GM21367 (cell line): ENCODE measurements around the gene CDK4.
"Not testable (repeated sequence)": the region's sequence is repeated elsewhere in the genome, so short reads cannot be mapped to it uniquely, and the experiment has no call there.

Experiments
- ATAC-seq: cut with Tn5 transposase; IDR thresholded peaks from one replicate; pipeline ENCODE4 v1.9.1; 2021; ENCODE audit not compliant: unreplicated experiment

The CDK4 gene

GRCh38 chr12:57751788-57752667 is at the start of gene CDK4:
CDK4 (minus strand) TSS chr12:57752310; CDS start chr12:57751717, 593 bp downstream.
- peak; percentile 57 for ATAC-seq

DNA sequence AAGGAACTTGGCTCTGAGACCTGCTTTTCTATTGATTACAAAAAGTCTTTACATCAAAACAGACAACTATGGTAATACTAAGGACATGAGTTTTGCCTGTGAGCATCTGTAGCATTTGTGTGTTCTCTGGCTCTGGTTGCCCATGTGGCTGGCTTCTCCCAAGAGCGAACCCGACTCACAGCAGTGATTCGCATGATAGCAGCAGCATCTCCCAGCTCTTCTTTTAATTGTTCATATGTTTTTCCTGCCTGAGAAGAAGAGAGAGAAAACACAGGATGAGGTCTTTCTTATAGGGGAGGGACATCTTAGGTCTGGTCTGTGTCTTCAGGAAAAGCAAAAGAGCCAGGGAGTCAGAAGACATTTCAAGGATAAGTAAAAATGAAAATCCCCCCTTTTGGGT is 48.9 kb upstream of the CDK4 start:
- ATAC-seq, result no peak

- ATAC-seq, result no peak
Observed at GRCh38 chr12:57797933-57798332, 45.8 kb upstream of the CDK4 start.

GRCh38 chr12:57796996-57797395 is 44.9 kb upstream of the CDK4 start:
- ATAC-seq, result no peak

DNA sequence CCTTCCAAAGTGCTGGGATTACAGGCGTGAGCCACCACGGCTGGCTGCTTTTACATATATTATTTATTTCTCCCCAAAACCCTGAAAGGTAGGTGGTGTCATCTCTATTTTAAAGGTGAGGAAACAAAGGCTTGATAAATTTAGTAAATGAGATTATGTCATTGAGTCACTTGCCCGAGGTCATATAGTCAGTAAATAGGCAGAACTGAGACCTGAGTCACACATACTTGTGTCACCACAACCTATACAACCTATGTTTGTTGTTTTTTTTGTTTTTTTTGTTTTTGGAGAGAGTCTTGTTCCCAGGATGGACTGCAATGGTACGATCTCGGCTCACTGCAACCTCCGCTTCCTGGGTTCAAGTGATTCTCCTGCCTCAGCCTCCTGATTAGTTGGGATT is 43.2 kb upstream of the CDK4 start:
- no peak for ATAC-seq

DNA sequence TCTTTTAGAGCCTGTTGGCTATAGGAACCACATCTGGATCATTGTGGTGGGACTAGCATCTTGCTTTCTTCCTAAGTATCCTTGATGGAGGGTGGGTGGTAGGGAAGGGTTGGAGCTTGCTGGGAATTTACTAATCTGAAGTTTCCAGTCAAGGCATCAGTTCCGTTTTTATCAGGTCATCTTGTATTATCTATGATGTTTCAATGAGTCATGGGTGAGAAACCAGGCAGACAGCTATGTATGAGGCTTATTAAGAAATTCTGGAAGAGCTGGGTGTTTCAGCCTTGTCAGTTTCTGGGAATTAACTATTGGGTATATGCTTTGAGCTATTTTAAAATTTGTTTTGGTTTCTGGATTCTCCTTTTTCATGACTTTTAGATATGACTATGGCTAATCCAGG is 41.8 kb upstream of the CDK4 start:
- ATAC-seq, result no peak

GRCh38 chr12:57783861-57784260 is 31.8 kb upstream of the CDK4 start:
- no peak for ATAC-seq

GRCh38 chr12:57783466-57783801 is 31.3 kb upstream of the CDK4 start:
- ATAC-seq, result no peak

DNA sequence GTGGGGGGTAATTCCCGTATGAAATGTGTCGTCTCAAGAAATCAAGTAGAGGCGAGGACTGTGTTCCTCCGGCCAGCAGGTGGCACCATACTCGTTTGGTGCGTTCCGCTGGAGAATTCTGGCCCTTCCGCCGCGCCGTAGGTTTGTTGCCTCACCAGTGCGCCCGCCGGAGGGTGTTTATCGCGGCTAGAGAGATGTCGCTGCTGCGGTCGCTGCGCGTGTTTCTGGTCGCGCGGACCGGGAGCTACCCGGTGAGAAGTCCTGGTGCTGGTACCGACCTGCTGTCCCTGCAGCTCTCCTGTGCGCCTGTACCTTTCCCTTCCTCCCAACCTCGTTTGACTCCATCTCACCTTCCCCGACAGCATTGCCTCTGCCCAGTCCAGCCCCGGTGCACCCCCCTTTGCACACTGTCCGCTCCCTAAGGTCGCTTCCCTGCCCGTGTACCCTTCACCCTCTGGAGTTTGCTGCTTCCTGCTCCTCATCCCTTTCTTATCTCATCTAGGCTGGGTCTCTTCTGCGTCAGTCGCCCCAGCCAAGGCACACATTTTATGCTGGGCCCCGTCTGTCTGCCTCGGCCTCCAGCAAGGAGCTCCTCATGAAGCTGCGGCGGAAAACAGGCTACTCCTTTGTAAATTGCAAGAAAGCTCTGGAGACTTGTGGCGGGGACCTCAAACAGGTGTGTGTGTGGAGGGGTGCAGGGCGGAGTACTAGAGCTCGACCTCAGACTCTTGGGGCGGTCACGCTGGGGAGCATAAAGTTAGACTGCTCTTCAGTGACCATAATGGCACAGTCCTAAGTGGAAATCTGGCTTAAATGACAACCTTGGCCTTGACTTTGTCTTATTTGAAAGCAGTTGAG is 30.7 kb upstream of the CDK4 start, which contains the start of gene TSFM:
TSFM (plus strand) TSS at position 180 of the 858 bp plus-strand sequence; CDS start at position 195, 15 bp downstream.
- peak; percentile 70 for ATAC-seq

DNA sequence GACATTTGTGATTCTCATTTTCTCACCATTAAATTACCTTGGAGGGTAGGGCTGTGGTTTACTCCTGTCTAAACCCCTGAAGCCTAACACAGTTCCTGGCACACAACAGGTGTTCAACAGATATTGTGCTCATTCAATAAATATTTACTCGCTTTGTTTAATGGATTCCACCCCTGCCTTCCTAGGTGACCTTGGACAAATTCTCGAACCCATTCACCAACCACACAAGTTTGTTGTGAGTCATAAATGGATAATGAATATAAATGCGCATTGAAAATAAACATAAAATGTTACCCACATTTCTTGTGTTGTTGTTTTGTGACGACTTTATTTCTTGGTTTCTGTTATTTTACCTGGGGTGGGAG is 30.1 kb upstream of the CDK4 start:
- no peak for ATAC-seq

DNA sequence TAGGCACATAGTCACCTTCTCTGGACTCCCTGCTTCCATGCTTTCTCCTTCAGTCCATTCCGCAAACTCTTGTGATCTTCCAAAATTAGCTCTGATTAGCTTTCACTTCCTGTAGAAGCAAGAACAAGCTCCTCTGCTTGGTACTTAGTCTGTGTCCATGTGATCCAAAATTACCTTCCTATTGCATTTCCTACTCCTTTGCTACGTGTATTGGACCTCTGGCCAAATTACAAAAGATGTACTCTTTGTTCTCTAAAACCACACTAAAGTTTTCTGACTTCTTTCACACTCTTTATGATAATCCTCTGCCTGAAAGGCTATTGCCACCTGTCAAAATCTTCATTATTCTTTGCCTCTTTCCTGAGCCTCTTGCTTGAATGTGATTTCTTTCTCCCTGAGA is 29.7 kb upstream of the CDK4 start:
- no peak for ATAC-seq

DNA sequence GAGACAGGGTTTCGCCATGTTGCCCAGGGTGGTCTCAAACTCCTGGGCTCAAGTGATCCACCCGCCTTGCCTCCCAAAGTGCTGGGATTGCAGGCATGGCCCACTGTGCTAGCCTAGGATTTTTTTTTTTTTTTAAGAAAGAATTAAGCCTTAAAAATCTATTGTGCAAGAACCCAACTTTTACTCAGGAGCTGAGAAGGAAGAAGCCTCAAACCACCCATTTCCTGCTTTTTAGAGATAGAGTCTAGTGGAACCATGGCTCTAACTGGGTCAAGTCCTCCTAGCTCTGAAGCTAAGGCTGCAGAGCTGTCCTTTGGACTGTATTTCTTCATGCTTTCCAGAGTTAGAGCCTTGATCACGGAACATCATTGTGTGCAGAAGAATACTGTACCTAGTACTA is 29.1 kb upstream of the CDK4 start:
- no peak for ATAC-seq

GRCh38 chr12:57780284-57780897 is 28.3 kb upstream of the CDK4 start:
- ATAC-seq, result no peak

- no peak for ATAC-seq
Observed at GRCh38 chr12:57779736-57780135, 27.6 kb upstream of the CDK4 start.

- no peak for ATAC-seq
Observed at GRCh38 chr12:57777911-57778310, 25.8 kb upstream of the CDK4 start.

- ATAC-seq, result no peak
Observed at GRCh38 chr12:57777367-57777766, 25.3 kb upstream of the CDK4 start.

DNA sequence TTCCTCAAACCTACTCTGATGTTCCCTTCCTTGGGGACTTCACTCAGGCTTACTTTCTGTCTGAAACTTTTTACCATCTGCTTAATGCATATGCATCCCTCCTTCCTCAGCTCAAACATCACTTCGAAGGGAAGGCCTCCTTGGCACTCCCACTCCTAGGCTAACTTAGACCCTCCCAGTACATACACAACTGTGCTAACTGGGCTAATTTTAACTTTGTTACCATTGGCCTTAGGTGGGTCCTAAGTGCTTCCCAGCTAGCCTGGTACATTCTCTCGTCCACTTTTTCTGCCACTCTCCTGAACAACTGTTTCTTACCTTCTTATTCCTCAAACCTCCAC is 24.1 kb upstream of the CDK4 start:
- ATAC-seq, result no peak

DNA sequence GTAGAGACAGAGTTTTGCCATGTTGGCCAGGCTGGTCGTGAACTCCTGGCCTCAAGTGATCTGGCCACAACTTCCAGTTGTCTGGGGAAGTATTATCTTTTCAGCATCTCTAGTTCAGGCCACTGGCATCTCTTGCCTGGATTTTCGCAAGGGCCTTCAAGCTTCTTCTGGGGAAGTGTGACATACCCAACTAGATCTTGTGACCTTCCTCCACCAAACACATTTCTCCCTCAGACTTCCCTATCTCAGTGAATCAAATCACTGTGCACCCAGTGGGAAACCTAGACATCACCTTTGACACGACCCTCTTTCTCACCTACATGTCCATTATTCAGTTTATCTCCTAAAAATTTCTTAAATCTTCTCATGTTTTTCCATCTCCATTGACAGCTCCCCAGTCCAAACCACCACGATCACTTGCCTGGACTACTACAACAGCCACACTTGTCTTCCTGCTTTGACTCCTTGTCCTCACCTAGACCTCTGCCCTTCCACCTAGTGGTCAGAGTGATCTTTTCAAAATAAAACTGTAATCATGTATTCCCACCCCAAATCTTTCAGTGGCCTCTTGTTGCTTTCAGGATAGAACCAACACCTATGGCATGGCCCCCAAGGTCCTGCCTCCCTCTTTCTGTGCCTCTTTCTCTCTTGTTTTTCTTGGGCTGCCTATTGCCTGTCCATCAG is 23.6 kb upstream of the CDK4 start:
- no peak for ATAC-seq

DNA sequence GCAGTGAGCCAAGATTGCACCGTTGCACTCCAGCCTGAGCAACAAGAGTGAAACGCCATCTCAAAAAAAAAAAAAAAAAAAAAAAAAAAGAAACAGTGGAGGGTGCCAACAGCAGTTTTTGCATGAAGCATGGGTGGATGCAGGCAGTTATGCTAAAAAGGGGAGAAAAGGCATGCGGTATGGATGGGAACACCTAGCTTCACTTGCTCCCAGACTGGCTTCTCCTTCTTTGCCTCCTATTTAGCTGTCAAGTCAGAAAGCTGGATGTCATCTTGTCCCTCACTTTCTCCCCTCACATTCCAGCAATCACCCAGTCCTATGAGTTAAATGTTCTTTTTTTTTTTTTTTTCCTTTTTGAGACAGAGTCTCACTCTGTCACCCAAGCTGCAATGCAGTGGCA is 22.9 kb upstream of the CDK4 start:
- ATAC-seq, result no peak

DNA sequence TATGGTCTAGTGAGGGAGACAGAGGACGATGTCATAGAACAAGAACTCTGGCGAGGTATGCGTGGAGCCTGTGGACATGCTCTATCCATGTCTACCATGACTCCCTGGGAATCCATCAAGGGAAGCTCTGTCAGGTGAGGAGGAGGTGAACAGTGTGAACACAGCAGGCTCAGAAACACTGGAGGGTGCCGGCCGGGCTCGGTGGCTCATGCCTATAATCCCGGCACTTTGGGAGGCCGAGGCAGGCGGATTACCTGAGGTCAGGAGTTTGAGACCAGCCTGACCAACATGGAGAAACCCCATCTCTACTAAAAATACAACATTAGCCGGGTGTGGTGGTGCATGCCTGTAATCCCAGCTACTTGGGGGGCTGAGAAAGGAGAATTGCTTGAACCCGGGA is 22.5 kb upstream of the CDK4 start:
- not testable (repeated sequence) for ATAC-seq
